A673 (cell line): ENCODE measurements around the gene JARID2.

ENCODE experiments used
- EZH2 ChIP-seq: fragments of 200-600 bp; sonication (generic); IDR thresholded peaks from 2 replicates; pipeline ENCODE4 v1.6.1; 2017; ENCODE audit warnings: borderline replicate concordance, low read depth, mild to moderate bottlenecking, mixed read lengths, antibody characterized with exemption, low read length; ENCODE audit not compliant: poor library complexity, severe bottlenecking
- TF ChIP-seq, protein P1 (sequence below): fragments of 300-800, 200-600 bp; sonication (generic); conservative IDR thresholded peaks from 2 replicates; pipeline ENCODE4 v1.5.1; 2017; ENCODE audit warnings: low read depth, mild to moderate bottlenecking, antibody characterized with exemption, low read length, moderate library complexity, mixed read lengths

DNA sequence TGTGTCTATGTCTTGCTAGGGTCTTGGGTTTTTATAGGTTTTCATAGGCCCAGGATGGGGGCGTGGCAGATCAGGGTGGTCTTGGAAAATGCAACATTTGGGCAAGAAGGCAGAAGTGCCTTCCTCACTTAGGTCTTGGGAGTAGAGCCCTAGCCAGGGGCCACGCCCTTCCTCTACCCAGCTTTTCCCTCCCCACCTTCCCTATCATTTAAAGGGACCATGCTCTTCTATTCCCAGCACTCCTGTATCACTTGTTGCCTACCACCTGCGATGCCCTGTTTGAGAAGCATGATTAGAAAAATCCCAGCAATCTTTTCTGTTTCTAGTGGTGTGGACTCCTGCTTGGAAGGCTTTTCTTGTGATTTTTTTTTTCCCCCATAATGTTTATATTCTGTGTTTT lies 190.6 kb downstream of the JARID2 start:
- TF ChIP-seq, protein P1, sequence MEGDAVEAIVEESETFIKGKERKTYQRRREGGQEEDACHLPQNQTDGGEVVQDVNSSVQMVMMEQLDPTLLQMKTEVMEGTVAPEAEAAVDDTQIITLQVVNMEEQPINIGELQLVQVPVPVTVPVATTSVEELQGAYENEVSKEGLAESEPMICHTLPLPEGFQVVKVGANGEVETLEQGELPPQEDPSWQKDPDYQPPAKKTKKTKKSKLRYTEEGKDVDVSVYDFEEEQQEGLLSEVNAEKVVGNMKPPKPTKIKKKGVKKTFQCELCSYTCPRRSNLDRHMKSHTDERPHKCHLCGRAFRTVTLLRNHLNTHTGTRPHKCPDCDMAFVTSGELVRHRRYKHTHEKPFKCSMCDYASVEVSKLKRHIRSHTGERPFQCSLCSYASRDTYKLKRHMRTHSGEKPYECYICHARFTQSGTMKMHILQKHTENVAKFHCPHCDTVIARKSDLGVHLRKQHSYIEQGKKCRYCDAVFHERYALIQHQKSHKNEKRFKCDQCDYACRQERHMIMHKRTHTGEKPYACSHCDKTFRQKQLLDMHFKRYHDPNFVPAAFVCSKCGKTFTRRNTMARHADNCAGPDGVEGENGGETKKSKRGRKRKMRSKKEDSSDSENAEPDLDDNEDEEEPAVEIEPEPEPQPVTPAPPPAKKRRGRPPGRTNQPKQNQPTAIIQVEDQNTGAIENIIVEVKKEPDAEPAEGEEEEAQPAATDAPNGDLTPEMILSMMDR, result no peak
- TF ChIP-seq EZH2, result no peak
